ENCODE measurements around the gene FAM8A1. TPM values are rescaled to one million over a fixed set of nuclear protein-coding genes. Genes with fewer than 3 reads are reported as not detected.
"Not testable (repeated sequence)": the region's sequence is repeated elsewhere in the genome, so short reads cannot be mapped to it uniquely, and the experiment has no call there.

FAM8A1 gene, protein sequence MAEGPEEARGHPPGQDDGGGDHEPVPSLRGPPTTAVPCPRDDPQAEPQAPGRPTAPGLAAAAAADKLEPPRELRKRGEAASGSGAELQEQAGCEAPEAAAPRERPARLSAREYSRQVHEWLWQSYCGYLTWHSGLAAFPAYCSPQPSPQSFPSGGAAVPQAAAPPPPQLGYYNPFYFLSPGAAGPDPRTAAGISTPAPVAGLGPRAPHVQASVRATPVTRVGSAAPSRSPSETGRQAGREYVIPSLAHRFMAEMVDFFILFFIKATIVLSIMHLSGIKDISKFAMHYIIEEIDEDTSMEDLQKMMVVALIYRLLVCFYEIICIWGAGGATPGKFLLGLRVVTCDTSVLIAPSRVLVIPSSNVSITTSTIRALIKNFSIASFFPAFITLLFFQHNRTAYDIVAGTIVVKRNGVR
- polyA plus RNA-seq (2012; ENCODE audit: missing spikeins) = 4.7 TPM

DNA sequence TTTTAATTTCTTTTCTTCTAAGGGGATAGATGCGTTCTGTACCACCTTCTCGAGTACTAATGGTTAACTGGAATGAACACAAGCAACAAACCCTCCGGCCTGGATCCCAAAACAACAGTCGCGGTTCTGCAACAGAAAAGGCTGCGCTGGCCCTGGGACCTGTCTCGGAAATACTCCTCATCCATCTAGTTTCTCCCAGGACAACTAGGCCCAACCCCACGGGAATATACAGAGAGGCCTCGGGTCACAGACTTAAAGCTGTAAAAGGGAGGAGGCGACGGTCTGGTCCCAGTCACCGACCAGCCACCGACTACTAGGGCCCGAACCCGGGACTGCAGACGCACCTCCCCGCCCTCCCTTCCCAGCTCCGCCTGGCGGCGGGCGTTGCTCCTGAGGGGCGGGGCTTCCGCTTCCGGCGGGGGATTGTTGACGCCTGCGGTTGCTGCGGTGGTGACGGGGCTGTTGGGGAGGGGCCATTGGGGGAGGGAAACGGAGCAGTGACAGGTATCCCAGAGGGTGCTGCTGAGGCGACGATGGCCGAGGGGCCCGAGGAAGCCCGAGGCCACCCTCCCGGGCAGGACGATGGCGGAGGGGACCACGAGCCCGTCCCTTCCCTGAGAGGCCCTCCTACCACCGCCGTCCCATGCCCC lies at the start of gene FAM8A1:
TSS of gene FAM8A1 (plus strand) at position 426 of the 650 bp plus-strand sequence. CDS start at position 534, 108 bp downstream.
- FAIRE-seq (peak; percentile 98), DNase-seq (ENCODE audit: insufficient read length) (peak; percentile 82)
- TF ChIP-seq POLR2A (IDR thresholded peaks at IDR 0.05; ENCODE audit: low read depth, low read length) (no peak; the same call in 1 of the 2 replicates), TAF1 (IDR thresholded peaks at IDR 0.05; ENCODE audit: borderline replicate concordance, low read depth, low read length) (no peak), POLR2AphosphoS5 (IDR thresholded peaks at IDR 0.05; ENCODE audit: low read depth, low read length) (no peak)

DNA sequence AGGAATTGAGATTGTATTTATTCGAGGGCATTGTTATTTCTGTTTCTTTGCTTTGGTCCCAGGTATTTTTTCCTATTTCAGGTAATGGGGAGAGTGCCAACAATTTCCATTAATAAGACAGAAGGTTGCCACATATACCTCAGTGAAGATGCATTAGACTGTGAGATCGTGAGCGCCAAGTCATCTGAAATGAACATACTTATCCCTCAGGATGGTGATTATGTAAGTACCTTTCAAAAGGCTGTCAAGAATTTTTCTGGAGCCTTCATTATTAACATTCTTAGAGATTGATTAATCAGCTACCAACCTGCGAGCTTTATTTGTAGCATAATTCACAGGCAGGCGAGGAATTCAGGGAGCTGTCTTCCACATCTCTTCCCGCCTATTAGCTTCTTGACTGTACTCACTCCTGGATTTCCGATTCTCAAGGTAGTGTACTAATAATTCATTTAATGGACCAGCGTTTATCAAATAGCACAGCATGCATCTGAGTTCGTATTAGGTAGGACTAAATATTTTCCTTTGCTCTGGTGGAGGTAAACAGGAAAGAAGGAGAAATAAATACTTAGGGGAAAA lies 48.6 kb upstream of the FAM8A1 start:
- FAIRE-seq = no peak
- no peak for TF ChIP-seq POLR2AphosphoS5 (IDR thresholded peaks at IDR 0.05; ENCODE audit: low read depth, low read length)
- no peak for TF ChIP-seq TAF1 (IDR thresholded peaks at IDR 0.05; ENCODE audit: borderline replicate concordance, low read depth, low read length)
- no peak for TF ChIP-seq POLR2A (IDR thresholded peaks at IDR 0.05; ENCODE audit: low read depth, low read length)
- no peak for DNase-seq (ENCODE audit: insufficient read length)

DNA sequence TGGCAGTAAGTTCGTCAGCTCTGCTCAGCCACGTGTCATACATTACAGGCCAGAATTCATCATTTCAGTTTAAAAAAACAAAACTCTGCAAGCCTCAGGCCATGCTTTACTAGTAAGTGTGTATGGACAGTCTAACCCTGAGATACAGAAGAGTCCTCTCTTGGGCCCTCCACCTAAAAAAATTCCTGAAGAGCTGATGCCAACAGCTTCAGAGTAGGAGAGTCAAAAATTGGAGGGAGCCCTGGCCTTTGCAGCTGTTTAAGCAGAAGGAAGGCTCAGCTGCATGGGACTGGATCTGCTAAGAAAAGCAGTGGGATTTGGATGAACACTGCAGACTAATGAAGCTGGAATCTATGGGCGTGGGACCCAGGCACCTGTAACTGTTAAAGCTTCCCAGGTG lies 47.2 kb upstream of the FAM8A1 start:
- TF ChIP-seq TAF1 (IDR thresholded peaks at IDR 0.05; ENCODE audit: borderline replicate concordance, low read depth, low read length) (no peak), POLR2AphosphoS5 (IDR thresholded peaks at IDR 0.05; ENCODE audit: low read depth, low read length) (no peak), POLR2A (IDR thresholded peaks at IDR 0.05; ENCODE audit: low read depth, low read length) (no peak)
- DNase-seq (ENCODE audit: insufficient read length) = no peak
- no peak for FAIRE-seq

DNA sequence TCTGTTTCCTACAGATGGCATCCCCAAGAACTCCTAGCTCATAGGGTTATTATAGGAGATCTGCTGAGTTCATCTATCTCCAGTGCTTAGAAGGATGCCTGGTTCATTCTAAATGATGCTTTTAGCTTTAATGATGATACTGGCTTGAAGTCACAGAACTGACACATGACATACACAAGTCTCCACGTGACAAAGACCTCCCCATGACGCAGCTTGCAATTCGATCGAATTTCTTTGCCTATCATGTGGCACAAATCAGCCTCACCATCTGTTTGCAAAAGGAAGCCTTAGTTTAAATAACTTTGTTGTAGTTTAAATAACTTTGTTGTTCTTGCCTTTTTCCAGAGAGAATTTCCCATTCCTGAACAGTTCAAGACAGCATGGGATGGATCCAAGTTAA lies 44.1 kb upstream of the FAM8A1 start:
- no peak for DNase-seq (ENCODE audit: insufficient read length)
- FAIRE-seq = no peak
- TF ChIP-seq TAF1 (IDR thresholded peaks at IDR 0.05; ENCODE audit: borderline replicate concordance, low read depth, low read length) (no peak), POLR2AphosphoS5 (IDR thresholded peaks at IDR 0.05; ENCODE audit: low read depth, low read length) (no peak), POLR2A (IDR thresholded peaks at IDR 0.05; ENCODE audit: low read depth, low read length) (no peak)

DNA sequence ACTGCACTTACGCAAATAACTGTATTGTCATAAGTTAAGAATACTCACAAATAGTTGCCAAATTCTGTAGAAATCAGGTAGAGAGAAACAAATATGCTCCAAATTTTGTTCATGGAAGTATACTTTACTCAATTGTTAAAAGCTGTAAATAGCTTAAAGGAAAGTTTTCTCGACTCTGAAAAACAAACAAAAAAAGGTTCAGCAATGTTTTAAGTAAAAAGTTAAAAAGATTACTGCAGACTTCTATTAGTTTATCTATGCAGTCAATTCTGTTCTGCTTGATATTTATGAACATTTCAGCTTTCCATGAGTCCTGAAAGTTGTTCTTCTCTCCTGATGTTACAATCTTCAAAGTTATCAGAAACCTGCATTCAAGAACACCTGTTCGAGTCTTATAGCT lies 37.5 kb upstream of the FAM8A1 start:
- DNase-seq (ENCODE audit: insufficient read length) (no peak), FAIRE-seq (peak; percentile 36)
- TF ChIP-seq TAF1 (IDR thresholded peaks at IDR 0.05; ENCODE audit: borderline replicate concordance, low read depth, low read length) (no peak), POLR2A (IDR thresholded peaks at IDR 0.05; ENCODE audit: low read depth, low read length) (no peak), POLR2AphosphoS5 (IDR thresholded peaks at IDR 0.05; ENCODE audit: low read depth, low read length) (no peak)

DNA sequence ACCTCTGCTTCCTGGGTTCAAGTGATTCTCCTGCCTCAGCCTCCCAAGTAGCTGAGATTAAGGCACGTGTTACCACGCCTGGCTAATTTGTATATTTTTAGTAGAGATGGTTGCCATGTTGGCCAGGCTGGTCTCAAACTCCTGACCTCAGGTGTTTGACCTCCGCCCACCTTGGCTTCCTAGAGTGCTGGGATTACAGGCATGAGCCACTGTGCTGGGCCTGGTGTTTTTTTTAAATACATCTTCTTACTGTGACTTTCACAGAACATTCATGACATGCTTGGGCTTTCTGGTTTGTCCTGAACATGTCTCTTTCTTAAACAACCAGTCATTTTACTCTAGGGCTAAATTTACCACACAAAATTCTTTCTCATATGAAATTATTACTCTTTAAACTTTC lies 34.7 kb upstream of the FAM8A1 start:
- DNase-seq (ENCODE audit: insufficient read length) (no peak), FAIRE-seq (no peak)
- TF ChIP-seq POLR2A (IDR thresholded peaks at IDR 0.05; ENCODE audit: low read depth, low read length) = no peak
- no peak for TF ChIP-seq TAF1 (IDR thresholded peaks at IDR 0.05; ENCODE audit: borderline replicate concordance, low read depth, low read length)
- no peak for TF ChIP-seq POLR2AphosphoS5 (IDR thresholded peaks at IDR 0.05; ENCODE audit: low read depth, low read length)

DNA sequence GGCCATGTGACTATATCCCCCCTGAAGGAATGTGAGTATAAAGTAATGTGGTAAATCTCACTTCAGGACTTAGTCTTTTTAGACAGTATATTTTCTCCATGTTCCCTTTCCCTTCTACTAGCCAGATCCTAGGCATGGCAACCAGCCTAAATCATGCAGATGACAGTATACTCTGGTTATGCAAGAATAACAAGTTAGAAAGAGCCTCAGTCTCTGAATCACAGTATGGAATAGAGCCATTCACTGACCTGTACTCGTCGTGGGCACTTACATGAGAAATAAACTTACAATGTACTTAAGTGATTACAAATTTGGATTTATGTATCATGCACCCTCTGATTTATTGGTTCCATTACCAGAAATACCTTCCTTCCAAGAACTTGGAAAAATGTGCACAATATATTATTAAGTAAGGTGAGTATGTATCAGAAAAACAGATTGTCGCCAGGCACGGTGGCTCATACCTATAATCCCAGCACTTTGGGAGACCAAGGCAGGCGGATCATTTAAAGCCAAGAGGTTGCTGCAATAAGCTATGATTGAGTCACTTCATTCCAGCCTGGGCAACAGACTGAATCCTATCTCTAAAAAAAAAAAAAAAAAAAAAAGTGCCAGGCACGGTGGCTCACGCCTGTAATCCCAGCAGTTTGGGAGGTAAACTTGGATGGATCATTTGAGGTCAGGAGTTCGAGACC lies 25.1 kb upstream of the FAM8A1 start:
- TF ChIP-seq TAF1 (IDR thresholded peaks at IDR 0.05; ENCODE audit: borderline replicate concordance, low read depth, low read length) = no peak
- no peak for TF ChIP-seq POLR2AphosphoS5 (IDR thresholded peaks at IDR 0.05; ENCODE audit: low read depth, low read length)
- no peak for TF ChIP-seq POLR2A (IDR thresholded peaks at IDR 0.05; ENCODE audit: low read depth, low read length)
- FAIRE-seq = no peak
- DNase-seq (ENCODE audit: insufficient read length) = no peak

DNA sequence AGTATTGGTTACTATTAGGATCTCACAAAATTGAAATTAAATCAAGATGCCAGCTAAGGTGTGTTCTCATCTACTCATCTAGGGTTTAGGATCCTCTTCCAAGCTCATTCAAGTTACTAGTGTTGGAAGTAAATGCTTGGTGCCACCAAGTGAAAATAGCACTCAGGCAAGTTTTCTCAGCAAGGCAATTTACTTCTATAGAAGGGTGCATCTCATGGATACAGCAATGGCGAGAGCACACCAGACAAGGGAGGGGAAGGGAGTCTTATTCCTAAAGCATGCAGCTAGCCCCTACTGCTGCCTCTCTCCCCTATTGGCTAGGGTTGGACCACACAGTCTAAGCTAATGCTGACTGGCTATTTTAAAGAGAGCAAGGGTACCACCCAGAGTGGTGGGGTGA lies 23.0 kb upstream of the FAM8A1 start:
- no peak for FAIRE-seq
- no peak for DNase-seq (ENCODE audit: insufficient read length)
- no peak for TF ChIP-seq POLR2A (IDR thresholded peaks at IDR 0.05; ENCODE audit: low read depth, low read length)
- no peak for TF ChIP-seq TAF1 (IDR thresholded peaks at IDR 0.05; ENCODE audit: borderline replicate concordance, low read depth, low read length)
- TF ChIP-seq POLR2AphosphoS5 (IDR thresholded peaks at IDR 0.05; ENCODE audit: low read depth, low read length) = no peak

DNA sequence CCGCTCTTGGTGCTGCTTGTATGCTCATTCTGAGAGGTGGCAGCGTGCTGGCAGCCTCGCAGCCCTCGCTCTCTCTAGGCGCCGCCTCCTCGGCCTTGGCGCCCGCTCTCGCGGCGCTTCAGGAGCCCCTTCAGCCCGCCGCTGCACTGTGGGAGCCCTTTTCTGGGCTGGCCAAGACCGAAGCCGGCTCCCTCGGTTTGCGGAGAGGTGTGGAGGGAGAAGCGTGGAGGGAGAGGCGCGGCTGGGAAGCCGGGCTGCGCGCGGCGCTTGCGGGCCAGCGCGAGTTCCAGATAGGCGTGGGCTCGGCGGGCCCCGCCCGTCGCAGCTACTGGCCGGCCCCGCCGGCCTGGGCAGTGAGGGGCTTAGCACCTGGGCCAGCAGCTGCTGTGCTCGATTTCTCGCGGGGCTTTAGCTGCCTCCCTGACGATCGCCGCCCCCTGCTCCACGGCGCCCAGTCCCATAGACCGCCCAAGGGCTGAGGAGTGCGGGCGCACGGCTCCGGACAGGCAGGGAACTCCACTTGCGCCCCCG lies 19.5 kb upstream of the FAM8A1 start:
- DNase-seq (ENCODE audit: insufficient read length) = no peak
- FAIRE-seq = no peak
- no peak for TF ChIP-seq POLR2AphosphoS5 (IDR thresholded peaks at IDR 0.05; ENCODE audit: low read depth, low read length)
- no peak for TF ChIP-seq POLR2A (IDR thresholded peaks at IDR 0.05; ENCODE audit: low read depth, low read length)
- no peak for TF ChIP-seq TAF1 (IDR thresholded peaks at IDR 0.05; ENCODE audit: borderline replicate concordance, low read depth, low read length)

DNA sequence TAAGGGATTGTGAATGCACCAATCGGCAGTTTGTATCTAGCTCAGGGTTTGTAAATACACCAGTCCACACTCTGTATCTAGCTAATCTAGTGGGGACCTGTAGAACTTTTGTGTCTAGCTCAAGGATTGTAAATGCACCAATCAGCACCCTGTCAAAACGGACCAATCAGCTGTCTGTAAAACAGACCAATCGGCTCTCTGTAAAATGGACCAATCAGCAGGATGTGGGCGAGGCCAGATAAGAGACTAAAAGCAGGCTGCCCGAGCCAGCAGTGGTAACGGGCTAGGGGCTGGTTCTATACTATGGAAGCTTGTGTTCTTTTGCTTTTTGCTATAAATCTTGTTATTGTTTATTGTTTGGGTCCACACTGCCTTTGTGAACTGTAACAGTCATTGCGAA lies 18.8 kb upstream of the FAM8A1 start:
- not testable (repeated sequence) for FAIRE-seq; DNase-seq (ENCODE audit: insufficient read length)

DNA sequence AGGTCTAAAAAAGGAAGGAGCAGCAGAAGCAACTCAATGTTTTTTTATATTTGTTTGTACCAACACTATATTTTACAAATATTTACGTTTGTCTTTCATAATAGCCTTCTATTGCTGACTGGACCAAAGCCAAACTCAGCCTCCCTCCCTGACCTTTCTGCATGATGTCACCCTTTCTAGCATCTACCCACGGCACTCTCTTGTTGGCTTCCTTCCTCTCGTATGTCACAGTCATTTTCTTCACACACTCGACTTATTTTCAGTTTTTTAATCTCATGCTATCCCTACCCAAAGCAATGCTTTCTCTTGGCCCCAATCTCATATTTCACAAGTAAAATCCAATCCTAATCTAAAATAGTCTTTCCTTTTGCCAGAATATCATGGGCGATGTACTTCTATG lies 16.3 kb upstream of the FAM8A1 start:
- DNase-seq (ENCODE audit: insufficient read length) (no peak), FAIRE-seq (no peak)
- TF ChIP-seq TAF1 (IDR thresholded peaks at IDR 0.05; ENCODE audit: borderline replicate concordance, low read depth, low read length) (no peak), POLR2AphosphoS5 (IDR thresholded peaks at IDR 0.05; ENCODE audit: low read depth, low read length) (no peak), POLR2A (IDR thresholded peaks at IDR 0.05; ENCODE audit: low read depth, low read length) (no peak)

All from GM12892 (cell line).